Osteocyte (in vitro differentiated cells): ENCODE data around the gene TNRC6A. TPM values are rescaled to one million over a fixed set of nuclear protein-coding genes. Genes with fewer than 3 reads are reported as not detected.
"Not testable (repeated sequence)": the region's sequence is repeated elsewhere in the genome, so short reads cannot be mapped to it uniquely, and the experiment has no call there.

Source experiments
- DNase-seq: peaks from one replicate; pipeline ENCODE4 v3.0.0; 2021; ENCODE audit warnings: mixed read lengths; ENCODE audit not compliant: unreplicated experiment; ENCODE audit errors: extremely low spot score
- H3K27ac Mint-ChIP-seq: one replicate; pipeline ENCODE4 v1.8.0; 2021; ENCODE audit warnings: mild to moderate bottlenecking, mixed read lengths; ENCODE audit not compliant: unreplicated experiment
- H3K27me3 Mint-ChIP-seq: one replicate; pipeline ENCODE4 v1.8.0; 2021; ENCODE audit warnings: mixed read lengths; ENCODE audit not compliant: unreplicated experiment
- H3K36me3 Mint-ChIP-seq: one replicate; pipeline ENCODE4 v1.8.0; 2021; ENCODE audit warnings: mixed read lengths; ENCODE audit not compliant: unreplicated experiment
- H3K4me1 Mint-ChIP-seq: one replicate; pipeline ENCODE4 v1.8.0; 2021; ENCODE audit warnings: mixed read lengths; ENCODE audit not compliant: unreplicated experiment
- H3K4me3 Mint-ChIP-seq: one replicate; pipeline ENCODE4 v1.8.0; 2021; ENCODE audit warnings: mild to moderate bottlenecking, moderate library complexity, mixed read lengths; ENCODE audit not compliant: unreplicated experiment
- H3K9me3 Mint-ChIP-seq: one replicate; pipeline ENCODE4 v1.8.0; 2021; ENCODE audit warnings: mixed read lengths; ENCODE audit not compliant: unreplicated experiment
- CTCF ChIP-seq: fragments of 200-600 bp; sonication (generic); IDR thresholded peaks from 2 replicates; pipeline ENCODE4 v1.5.0; 2021; ENCODE audit warnings: antibody characterized with exemption, mild to moderate bottlenecking, moderate library complexity
- total RNA-seq: library from RNA; stranded (reverse); gene quantifications from 2 replicates; pipeline ENCODE4 v1.2.1, GENCODE V29; 2021

TNRC6A gene
- total RNA-seq, 1 donor from 2014 or later: 68.0 TPM

DNA sequence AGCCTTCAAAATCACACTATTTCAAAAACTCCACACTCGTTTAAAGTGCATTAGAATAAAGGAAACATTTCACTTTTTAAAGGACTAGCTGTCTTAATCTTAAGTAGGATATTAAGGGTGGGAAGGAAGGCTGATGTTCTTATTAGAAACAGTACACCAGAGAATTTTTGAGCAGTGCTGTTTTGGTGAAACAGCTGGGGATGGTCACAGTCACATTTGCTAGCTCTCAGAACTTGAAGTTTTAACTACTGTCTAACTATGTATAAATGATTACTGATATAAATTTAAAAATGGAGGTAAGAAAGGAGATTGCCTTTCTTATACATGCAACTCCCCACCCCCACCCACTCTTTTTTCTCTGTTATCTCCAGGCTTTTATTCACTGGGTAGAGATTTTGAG, 77.8 kb downstream of the TNRC6A start:
- TF ChIP-seq CTCF: no peak
- no peaks in the 10 kb centered on the region for H3K27me3 Mint-ChIP-seq
- no peaks in the 10 kb centered on the region for H3K4me1 Mint-ChIP-seq
- no peak overlapping the region for H3K4me3 Mint-ChIP-seq
- no peak overlapping the region for H3K27ac Mint-ChIP-seq
- no peaks in the 10 kb centered on the region for H3K9me3 Mint-ChIP-seq
- DNase-seq: no peak
- peaks cover 64% of the 10 kb centered on the region for H3K36me3 Mint-ChIP-seq

- Mint-ChIP-seq H3K4me3 (no peak overlapping the region), H3K36me3 (peaks cover 59% of the 10 kb centered on the region), H3K4me1 (no peaks in the 10 kb centered on the region), H3K9me3 (no peaks in the 10 kb centered on the region), H3K27me3 (no peaks in the 10 kb centered on the region), H3K27ac (no peak overlapping the region)
- no peak for TF ChIP-seq CTCF
- no peak for DNase-seq
Observed at GRCh38 chr16:24810951-24811843, 81.7 kb downstream of the TNRC6A start.

DNA sequence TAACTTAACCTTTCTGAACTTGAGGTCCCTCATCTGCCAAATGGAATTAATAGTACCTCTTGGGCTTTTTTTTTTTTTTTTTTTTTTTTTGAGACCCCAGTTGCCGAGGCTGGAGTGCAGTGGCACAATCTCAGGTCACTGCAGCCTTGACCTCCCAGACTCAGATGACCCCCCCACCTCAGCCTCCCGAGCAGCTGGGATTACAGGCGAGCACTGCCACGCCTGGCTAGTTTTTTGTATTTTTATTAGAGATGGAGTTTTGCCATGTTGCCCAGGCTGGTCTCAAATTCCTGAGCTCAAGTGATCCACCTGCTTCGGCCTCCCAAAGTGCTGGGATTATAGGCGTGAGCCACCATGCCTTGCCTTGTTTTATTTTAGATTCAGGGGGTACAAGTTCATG, 83.4 kb downstream of the TNRC6A start:
- H3K36me3 Mint-ChIP-seq: peaks cover 54% of the 10 kb centered on the region
- not testable (repeated sequence) for H3K4me1 Mint-ChIP-seq, H3K4me3 Mint-ChIP-seq, H3K27me3 Mint-ChIP-seq, H3K27ac Mint-ChIP-seq, DNase-seq, H3K9me3 Mint-ChIP-seq

DNA sequence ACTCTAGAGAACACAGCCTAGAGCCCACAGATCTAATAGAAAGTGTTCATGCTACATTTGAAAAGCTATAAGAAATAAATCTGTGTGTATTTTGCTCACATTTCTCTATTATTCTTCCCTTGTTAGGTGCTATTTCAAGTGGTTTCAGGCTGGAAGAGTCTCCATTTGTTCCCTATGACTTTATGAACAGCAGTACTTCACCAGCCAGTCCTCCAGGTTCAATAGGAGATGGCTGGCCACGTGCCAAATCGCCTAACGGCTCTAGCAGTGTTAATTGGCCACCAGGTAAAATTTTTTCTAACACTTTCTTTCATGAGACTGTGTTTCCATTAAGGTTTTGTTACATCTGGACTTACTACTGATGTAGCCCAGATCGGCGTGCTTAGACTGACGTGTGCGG, 85.6 kb downstream of the TNRC6A start:
- Mint-ChIP-seq H3K4me3 (no peak overlapping the region), H3K27ac (no peak overlapping the region), H3K9me3 (no peaks in the 10 kb centered on the region), H3K36me3 (peaks cover 58% of the 10 kb centered on the region), H3K27me3 (no peaks in the 10 kb centered on the region), H3K4me1 (no peaks in the 10 kb centered on the region)
- no peak for DNase-seq
- TF ChIP-seq CTCF: no peak

DNA sequence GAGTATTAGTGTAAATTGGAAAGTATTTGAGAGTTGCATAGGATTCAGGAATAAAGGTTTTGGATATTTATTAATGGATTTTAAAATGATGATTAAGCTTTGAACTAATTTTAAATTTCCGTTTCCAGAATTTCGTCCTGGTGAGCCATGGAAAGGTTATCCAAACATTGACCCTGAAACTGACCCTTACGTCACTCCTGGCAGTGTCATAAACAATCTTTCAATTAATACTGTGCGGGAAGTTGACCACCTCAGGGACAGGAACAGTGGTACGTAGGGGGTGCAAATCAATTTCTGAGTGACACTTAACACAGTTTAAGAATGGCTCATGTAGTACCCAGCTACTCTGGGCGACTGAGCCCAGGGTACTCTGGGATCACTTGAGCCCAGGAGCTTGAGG, 87.2 kb downstream of the TNRC6A start:
- Mint-ChIP-seq H3K4me3 (no peak overlapping the region), H3K36me3 (peaks cover 56% of the 10 kb centered on the region), H3K27ac (no peak overlapping the region), H3K27me3 (no peaks in the 10 kb centered on the region), H3K9me3 (no peaks in the 10 kb centered on the region), H3K4me1 (no peaks in the 10 kb centered on the region)
- TF ChIP-seq CTCF: no peak
- no peak for DNase-seq
